WTC11 (cell line): Measurements from ENCODE around the gene GADD45B. TPM values are rescaled to one million over a fixed set of nuclear protein-coding genes. Genes with fewer than 3 reads are reported as not detected.

ENCODE experiments used
- CREM ChIP-seq: sonication (generic); formaldehyde crosslinking; IDR thresholded peaks from 2 replicates; pipeline ENCODE4 v1.8.1; 2022; ENCODE audit warnings: mild to moderate bottlenecking, missing genetic modification reagents, moderate library complexity
- EMX1 ChIP-seq: fragments of 250-450 bp; sonication (Bioruptor Pico); IDR thresholded peaks from 2 replicates; pipeline ENCODE4 v1.8.0; 2021; ENCODE audit warnings: mild to moderate bottlenecking
- FOXK1 ChIP-seq: sonication (generic); formaldehyde crosslinking; IDR thresholded peaks from 2 replicates; pipeline ENCODE4 v1.8.0; 2022; ENCODE audit warnings: mild to moderate bottlenecking, moderate library complexity, missing genetic modification reagents
- IRF2 ChIP-seq: sonication (generic); formaldehyde crosslinking; IDR thresholded peaks from 2 replicates; pipeline ENCODE4 v1.8.0; 2022; ENCODE audit warnings: low read depth, missing genetic modification reagents, borderline replicate concordance
- NFYB ChIP-seq: sonication (generic); formaldehyde crosslinking; conservative IDR thresholded peaks from 2 replicates; pipeline ENCODE4 v1.8.0; 2022; ENCODE audit warnings: low read depth, missing genetic modification reagents
- OVOL2 ChIP-seq: fragments of 250-450 bp; sonication (Bioruptor Pico); IDR thresholded peaks from 2 replicates; pipeline ENCODE4 v1.9.0; 2021; ENCODE audit warnings: mild to moderate bottlenecking, borderline replicate concordance
- RORB ChIP-seq: fragments of 250-450 bp; sonication (Bioruptor Pico); IDR thresholded peaks from 2 replicates; pipeline ENCODE4 v1.9.0; 2021; ENCODE audit warnings: mild to moderate bottlenecking
- TEAD1 ChIP-seq: sonication (generic); formaldehyde crosslinking; IDR thresholded peaks from 2 replicates; pipeline ENCODE4 v1.8.0; 2022; ENCODE audit warnings: mild to moderate bottlenecking, missing genetic modification reagents
- ZNF317 ChIP-seq: sonication (generic); formaldehyde crosslinking; IDR thresholded peaks from 2 replicates; pipeline ENCODE4 v1.8.1; 2023; ENCODE audit warnings: low read depth, mild to moderate bottlenecking, moderate library complexity, missing genetic modification reagents, borderline replicate concordance
- total RNA-seq: library from RNA; stranded (reverse); gene quantifications from 3 replicates; pipeline ENCODE4 v1.2.3, GENCODE V29; 2021
- TF ChIP-seq, protein P1 (sequence below): sonication (generic); formaldehyde crosslinking; IDR thresholded peaks from 2 replicates; pipeline ENCODE4 v1.8.0; 2022; ENCODE audit warnings: mild to moderate bottlenecking, missing genetic modification reagents
- TF ChIP-seq, protein P2 (sequence below): fragments of 250-450 bp; sonication (Bioruptor Pico); IDR thresholded peaks from 2 replicates; pipeline ENCODE4 v1.9.0; 2021; ENCODE audit warnings: mild to moderate bottlenecking
- TF ChIP-seq, protein P3 (sequence below): sonication (generic); formaldehyde crosslinking; IDR thresholded peaks from 2 replicates; pipeline ENCODE4 v1.8.0; 2022; ENCODE audit warnings: mild to moderate bottlenecking, missing genetic modification reagents
- TF ChIP-seq, protein P4 (sequence below): sonication (generic); formaldehyde crosslinking; conservative IDR thresholded peaks from 2 replicates; pipeline ENCODE4 v1.8.1; 2022; ENCODE audit warnings: mild to moderate bottlenecking, missing genetic modification reagents
- TF ChIP-seq, protein P5 (sequence below): sonication (generic); formaldehyde crosslinking; IDR thresholded peaks from 2 replicates; pipeline ENCODE4 v1.8.0; 2023; ENCODE audit warnings: mild to moderate bottlenecking, missing genetic modification reagents
- TF ChIP-seq, protein P6 (sequence below): fragments of 250-450 bp; sonication (Bioruptor Pico); IDR thresholded peaks from 2 replicates; pipeline ENCODE4 v1.9.0; 2021; ENCODE audit warnings: mild to moderate bottlenecking, borderline replicate concordance
- TF ChIP-seq, protein P7 (sequence below): sonication (generic); formaldehyde crosslinking; IDR thresholded peaks from 2 replicates; pipeline ENCODE4 v1.8.0; 2023; ENCODE audit warnings: missing genetic modification reagents, mild to moderate bottlenecking, borderline replicate concordance
- TF ChIP-seq, protein P8 (sequence below): sonication (generic); formaldehyde crosslinking; IDR thresholded peaks from 2 replicates; pipeline ENCODE4 v1.8.0; 2022; ENCODE audit warnings: missing genetic modification reagents

Gene GADD45B
- total RNA-seq, 1 experiment from 2014 or later: 17.9 TPM

DNA sequence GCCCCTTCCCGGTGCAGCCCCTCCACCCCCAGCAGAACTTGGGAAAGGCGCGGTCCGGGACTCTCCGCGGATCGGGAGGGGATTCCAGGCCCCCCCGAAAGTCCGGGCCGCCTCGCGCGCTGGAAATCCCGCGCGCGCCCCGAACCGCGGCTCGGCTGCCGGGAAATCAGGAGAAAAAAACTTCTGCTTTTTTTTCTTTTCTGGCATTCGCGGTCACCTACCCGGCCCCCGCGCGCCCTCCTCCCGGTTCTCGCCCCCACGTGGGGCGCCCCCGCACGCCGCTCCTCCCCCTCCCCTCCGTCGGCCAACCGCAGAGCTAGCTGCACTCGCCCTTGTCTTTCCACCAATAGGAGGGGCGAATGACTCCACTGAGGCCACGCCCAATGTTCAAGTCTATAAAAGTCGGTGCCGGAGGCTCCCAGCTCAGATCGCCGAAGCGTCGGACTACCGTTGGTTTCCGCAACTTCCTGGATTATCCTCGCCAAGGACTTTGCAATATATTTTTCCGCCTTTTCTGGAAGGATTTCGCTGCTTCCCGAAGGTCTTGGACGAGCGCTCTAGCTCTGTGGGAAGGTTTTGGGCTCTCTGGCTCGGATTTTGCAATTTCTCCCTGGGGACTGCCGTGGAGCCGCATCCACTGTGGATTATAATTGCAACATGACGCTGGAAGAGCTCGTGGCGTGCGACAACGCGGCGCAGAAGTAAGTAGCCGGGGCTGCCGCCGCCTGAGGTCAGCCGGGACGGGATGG is at the start of gene GADD45B (continued):
- TF ChIP-seq, protein P1, sequence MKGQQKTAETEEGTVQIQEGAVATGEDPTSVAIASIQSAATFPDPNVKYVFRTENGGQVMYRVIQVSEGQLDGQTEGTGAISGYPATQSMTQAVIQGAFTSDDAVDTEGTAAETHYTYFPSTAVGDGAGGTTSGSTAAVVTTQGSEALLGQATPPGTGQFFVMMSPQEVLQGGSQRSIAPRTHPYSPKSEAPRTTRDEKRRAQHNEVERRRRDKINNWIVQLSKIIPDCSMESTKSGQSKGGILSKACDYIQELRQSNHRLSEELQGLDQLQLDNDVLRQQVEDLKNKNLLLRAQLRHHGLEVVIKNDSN (CRISPR knock-in tag): no peak; the same call in 1 of the 2 replicates
- TF ChIP-seq, protein P2, sequence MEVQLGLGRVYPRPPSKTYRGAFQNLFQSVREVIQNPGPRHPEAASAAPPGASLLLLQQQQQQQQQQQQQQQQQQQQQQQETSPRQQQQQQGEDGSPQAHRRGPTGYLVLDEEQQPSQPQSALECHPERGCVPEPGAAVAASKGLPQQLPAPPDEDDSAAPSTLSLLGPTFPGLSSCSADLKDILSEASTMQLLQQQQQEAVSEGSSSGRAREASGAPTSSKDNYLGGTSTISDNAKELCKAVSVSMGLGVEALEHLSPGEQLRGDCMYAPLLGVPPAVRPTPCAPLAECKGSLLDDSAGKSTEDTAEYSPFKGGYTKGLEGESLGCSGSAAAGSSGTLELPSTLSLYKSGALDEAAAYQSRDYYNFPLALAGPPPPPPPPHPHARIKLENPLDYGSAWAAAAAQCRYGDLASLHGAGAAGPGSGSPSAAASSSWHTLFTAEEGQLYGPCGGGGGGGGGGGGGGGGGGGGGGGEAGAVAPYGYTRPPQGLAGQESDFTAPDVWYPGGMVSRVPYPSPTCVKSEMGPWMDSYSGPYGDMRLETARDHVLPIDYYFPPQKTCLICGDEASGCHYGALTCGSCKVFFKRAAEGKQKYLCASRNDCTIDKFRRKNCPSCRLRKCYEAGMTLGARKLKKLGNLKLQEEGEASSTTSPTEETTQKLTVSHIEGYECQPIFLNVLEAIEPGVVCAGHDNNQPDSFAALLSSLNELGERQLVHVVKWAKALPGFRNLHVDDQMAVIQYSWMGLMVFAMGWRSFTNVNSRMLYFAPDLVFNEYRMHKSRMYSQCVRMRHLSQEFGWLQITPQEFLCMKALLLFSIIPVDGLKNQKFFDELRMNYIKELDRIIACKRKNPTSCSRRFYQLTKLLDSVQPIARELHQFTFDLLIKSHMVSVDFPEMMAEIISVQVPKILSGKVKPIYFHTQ (CRISPR knock-in tag): no peak
- TF ChIP-seq, protein P3, sequence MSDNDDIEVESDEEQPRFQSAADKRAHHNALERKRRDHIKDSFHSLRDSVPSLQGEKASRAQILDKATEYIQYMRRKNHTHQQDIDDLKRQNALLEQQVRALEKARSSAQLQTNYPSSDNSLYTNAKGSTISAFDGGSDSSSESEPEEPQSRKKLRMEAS (CRISPR knock-in tag): peak; percentile 56; the same call in 1 of the 2 replicates
- no peak for TF ChIP-seq ZNF317 (CRISPR knock-in tag)
- no peak; the same call in 1 of the 2 replicates for TF ChIP-seq OVOL2
- no peak for TF ChIP-seq FOXK1 (CRISPR knock-in tag)
- TF ChIP-seq, protein P4, sequence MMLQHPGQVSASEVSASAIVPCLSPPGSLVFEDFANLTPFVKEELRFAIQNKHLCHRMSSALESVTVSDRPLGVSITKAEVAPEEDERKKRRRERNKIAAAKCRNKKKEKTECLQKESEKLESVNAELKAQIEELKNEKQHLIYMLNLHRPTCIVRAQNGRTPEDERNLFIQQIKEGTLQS (CRISPR knock-in tag): no peak
- TF ChIP-seq, protein P5, sequence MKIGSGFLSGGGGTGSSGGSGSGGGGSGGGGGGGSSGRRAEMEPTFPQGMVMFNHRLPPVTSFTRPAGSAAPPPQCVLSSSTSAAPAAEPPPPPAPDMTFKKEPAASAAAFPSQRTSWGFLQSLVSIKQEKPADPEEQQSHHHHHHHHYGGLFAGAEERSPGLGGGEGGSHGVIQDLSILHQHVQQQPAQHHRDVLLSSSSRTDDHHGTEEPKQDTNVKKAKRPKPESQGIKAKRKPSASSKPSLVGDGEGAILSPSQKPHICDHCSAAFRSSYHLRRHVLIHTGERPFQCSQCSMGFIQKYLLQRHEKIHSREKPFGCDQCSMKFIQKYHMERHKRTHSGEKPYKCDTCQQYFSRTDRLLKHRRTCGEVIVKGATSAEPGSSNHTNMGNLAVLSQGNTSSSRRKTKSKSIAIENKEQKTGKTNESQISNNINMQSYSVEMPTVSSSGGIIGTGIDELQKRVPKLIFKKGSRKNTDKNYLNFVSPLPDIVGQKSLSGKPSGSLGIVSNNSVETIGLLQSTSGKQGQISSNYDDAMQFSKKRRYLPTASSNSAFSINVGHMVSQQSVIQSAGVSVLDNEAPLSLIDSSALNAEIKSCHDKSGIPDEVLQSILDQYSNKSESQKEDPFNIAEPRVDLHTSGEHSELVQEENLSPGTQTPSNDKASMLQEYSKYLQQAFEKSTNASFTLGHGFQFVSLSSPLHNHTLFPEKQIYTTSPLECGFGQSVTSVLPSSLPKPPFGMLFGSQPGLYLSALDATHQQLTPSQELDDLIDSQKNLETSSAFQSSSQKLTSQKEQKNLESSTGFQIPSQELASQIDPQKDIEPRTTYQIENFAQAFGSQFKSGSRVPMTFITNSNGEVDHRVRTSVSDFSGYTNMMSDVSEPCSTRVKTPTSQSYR (CRISPR knock-in tag): no peak
- TF ChIP-seq RORB (CRISPR knock-in tag): peak; percentile 70; the same call in 1 of the 2 replicates
- TF ChIP-seq, protein P6, sequence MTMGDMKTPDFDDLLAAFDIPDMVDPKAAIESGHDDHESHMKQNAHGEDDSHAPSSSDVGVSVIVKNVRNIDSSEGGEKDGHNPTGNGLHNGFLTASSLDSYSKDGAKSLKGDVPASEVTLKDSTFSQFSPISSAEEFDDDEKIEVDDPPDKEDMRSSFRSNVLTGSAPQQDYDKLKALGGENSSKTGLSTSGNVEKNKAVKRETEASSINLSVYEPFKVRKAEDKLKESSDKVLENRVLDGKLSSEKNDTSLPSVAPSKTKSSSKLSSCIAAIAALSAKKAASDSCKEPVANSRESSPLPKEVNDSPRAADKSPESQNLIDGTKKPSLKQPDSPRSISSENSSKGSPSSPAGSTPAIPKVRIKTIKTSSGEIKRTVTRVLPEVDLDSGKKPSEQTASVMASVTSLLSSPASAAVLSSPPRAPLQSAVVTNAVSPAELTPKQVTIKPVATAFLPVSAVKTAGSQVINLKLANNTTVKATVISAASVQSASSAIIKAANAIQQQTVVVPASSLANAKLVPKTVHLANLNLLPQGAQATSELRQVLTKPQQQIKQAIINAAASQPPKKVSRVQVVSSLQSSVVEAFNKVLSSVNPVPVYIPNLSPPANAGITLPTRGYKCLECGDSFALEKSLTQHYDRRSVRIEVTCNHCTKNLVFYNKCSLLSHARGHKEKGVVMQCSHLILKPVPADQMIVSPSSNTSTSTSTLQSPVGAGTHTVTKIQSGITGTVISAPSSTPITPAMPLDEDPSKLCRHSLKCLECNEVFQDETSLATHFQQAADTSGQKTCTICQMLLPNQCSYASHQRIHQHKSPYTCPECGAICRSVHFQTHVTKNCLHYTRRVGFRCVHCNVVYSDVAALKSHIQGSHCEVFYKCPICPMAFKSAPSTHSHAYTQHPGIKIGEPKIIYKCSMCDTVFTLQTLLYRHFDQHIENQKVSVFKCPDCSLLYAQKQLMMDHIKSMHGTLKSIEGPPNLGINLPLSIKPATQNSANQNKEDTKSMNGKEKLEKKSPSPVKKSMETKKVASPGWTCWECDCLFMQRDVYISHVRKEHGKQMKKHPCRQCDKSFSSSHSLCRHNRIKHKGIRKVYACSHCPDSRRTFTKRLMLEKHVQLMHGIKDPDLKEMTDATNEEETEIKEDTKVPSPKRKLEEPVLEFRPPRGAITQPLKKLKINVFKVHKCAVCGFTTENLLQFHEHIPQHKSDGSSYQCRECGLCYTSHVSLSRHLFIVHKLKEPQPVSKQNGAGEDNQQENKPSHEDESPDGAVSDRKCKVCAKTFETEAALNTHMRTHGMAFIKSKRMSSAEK (CRISPR knock-in tag): no peak
- no peak for TF ChIP-seq EMX1 (CRISPR knock-in tag)
- peak; percentile 64 for TF ChIP-seq NFYB (CRISPR knock-in tag)
- TF ChIP-seq, protein P7, sequence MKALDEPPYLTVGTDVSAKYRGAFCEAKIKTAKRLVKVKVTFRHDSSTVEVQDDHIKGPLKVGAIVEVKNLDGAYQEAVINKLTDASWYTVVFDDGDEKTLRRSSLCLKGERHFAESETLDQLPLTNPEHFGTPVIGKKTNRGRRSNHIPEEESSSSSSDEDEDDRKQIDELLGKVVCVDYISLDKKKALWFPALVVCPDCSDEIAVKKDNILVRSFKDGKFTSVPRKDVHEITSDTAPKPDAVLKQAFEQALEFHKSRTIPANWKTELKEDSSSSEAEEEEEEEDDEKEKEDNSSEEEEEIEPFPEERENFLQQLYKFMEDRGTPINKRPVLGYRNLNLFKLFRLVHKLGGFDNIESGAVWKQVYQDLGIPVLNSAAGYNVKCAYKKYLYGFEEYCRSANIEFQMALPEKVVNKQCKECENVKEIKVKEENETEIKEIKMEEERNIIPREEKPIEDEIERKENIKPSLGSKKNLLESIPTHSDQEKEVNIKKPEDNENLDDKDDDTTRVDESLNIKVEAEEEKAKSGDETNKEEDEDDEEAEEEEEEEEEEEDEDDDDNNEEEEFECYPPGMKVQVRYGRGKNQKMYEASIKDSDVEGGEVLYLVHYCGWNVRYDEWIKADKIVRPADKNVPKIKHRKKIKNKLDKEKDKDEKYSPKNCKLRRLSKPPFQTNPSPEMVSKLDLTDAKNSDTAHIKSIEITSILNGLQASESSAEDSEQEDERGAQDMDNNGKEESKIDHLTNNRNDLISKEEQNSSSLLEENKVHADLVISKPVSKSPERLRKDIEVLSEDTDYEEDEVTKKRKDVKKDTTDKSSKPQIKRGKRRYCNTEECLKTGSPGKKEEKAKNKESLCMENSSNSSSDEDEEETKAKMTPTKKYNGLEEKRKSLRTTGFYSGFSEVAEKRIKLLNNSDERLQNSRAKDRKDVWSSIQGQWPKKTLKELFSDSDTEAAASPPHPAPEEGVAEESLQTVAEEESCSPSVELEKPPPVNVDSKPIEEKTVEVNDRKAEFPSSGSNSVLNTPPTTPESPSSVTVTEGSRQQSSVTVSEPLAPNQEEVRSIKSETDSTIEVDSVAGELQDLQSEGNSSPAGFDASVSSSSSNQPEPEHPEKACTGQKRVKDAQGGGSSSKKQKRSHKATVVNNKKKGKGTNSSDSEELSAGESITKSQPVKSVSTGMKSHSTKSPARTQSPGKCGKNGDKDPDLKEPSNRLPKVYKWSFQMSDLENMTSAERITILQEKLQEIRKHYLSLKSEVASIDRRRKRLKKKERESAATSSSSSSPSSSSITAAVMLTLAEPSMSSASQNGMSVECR (CRISPR knock-in tag): peak; percentile 65
- TF ChIP-seq CREM (CRISPR knock-in tag): no peak
- TF ChIP-seq, protein P8, sequence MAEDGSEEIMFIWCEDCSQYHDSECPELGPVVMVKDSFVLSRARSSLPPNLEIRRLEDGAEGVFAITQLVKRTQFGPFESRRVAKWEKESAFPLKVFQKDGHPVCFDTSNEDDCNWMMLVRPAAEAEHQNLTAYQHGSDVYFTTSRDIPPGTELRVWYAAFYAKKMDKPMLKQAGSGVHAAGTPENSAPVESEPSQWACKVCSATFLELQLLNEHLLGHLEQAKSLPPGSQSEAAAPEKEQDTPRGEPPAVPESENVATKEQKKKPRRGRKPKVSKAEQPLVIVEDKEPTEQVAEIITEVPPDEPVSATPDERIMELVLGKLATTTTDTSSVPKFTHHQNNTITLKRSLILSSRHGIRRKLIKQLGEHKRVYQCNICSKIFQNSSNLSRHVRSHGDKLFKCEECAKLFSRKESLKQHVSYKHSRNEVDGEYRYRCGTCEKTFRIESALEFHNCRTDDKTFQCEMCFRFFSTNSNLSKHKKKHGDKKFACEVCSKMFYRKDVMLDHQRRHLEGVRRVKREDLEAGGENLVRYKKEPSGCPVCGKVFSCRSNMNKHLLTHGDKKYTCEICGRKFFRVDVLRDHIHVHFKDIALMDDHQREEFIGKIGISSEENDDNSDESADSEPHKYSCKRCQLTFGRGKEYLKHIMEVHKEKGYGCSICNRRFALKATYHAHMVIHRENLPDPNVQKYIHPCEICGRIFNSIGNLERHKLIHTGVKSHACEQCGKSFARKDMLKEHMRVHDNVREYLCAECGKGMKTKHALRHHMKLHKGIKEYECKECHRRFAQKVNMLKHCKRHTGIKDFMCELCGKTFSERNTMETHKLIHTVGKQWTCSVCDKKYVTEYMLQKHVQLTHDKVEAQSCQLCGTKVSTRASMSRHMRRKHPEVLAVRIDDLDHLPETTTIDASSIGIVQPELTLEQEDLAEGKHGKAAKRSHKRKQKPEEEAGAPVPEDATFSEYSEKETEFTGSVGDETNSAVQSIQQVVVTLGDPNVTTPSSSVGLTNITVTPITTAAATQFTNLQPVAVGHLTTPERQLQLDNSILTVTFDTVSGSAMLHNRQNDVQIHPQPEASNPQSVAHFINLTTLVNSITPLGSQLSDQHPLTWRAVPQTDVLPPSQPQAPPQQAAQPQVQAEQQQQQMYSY (CRISPR knock-in tag): no peak
- TF ChIP-seq TEAD1: peak; percentile 83
- no peak for TF ChIP-seq IRF2 (CRISPR knock-in tag)
